ENCODE results near the gene MST1R. TPM values are rescaled to one million over a fixed set of nuclear protein-coding genes. Genes with fewer than 3 reads are reported as not detected.

Gene MST1R
- total RNA-seq, 5 donors from 2014 or later (not counting 1 experiment from before 2014, with no cell fraction given) = 0.59 to 1.6 (median 1.3) TPM

- POLR2A ChIA-PET = no interaction called here
- Mint-ChIP-seq H3K27ac (no peak overlapping the region), H3K4me1 (peaks cover 8 to 21% (median 16%) of the 10 kb centered on the region in 3 donors), H3K27me3 (no peaks in the 10 kb centered on the region), H3K36me3 (no peaks in the 10 kb centered on the region), H3K9me3 (no peaks in the 10 kb centered on the region), H3K4me3 (no peak overlapping the region)
- CTCF ChIA-PET = no interaction called here
- no peaks in the 10 kb centered on the region for H3K27me3 ChIP-seq (replicated peaks in 1 of 2; ENCODE audit: control insufficient read depth in 2 of 2, extremely low read depth in 1 of 2, insufficient read depth in 2 of 2, low read length in 1 of 2)
- H3K27ac ChIP-seq (ENCODE audit: low read length) = no peak overlapping the region
- DNase-seq = no peak
- peaks cover 4 to 25% of the 10 kb centered on the region in 2 experiments for H3K4me1 ChIP-seq (ENCODE audit: control insufficient read depth in 1 of 2, extremely low read depth in 1 of 2, insufficient read depth in 2 of 2, low read length in 2 of 2)
- ATAC-seq (replicated peaks in 1 of 4) = no peak
- no peaks in the 10 kb centered on the region for H3K36me3 ChIP-seq (ENCODE audit: control insufficient read depth in 2 of 2, extremely low read depth in 1 of 2, insufficient read depth in 1 of 2, low read length in 1 of 2)
- WGBS (ENCODE audit: insufficient coverage) = 85% methylated on average over 2 of the region's 8 CpGs
- H3K9me3 ChIP-seq = no peaks in the 10 kb centered on the region
- H3K4me3 ChIP-seq (ENCODE audit: control insufficient read depth in 1 of 2, extremely low read depth in 1 of 2, low read length in 1 of 2) = no peak overlapping the region
These were observed 3.1 kb downstream of the MST1R start for GRCh38 chr3:49900491-49901153.

GRCh38 chr3:49899815-49900214, 3.9 kb downstream of the MST1R start:
- H3K4me3 Mint-ChIP-seq = no peak overlapping the region
- H3K4me1 Mint-ChIP-seq = peaks cover 5 to 16% (median 13%) of the 10 kb centered on the region in 3 donors
- H3K9me3 ChIP-seq = no peaks in the 10 kb centered on the region
- no peaks in the 10 kb centered on the region for H3K36me3 Mint-ChIP-seq
- no peaks in the 10 kb centered on the region for H3K27me3 Mint-ChIP-seq
- ChIA-PET POLR2A (interaction anchor here in 1 of 2 donors (0.7 kb wide), 1 partner anchor 27 kb away, joined by 8 read pairs; no protein-coding TSS in a partner anchor), CTCF (no interaction called here)
- no peak for ATAC-seq (replicated peaks in 1 of 4)
- H3K4me1 ChIP-seq (ENCODE audit: control insufficient read depth in 1 of 2, extremely low read depth in 1 of 2, insufficient read depth in 2 of 2, low read length in 2 of 2) = peaks cover 3 to 18% of the 10 kb centered on the region in 2 experiments
- no peak overlapping the region for H3K27ac ChIP-seq (ENCODE audit: low read length)
- no peak for DNase-seq
- H3K4me3 ChIP-seq (ENCODE audit: control insufficient read depth in 1 of 2, extremely low read depth in 1 of 2, low read length in 1 of 2) = no peak overlapping the region
- H3K9me3 Mint-ChIP-seq = no peaks in the 10 kb centered on the region
- 90% methylated on average over 4 of the region's 5 CpGs for WGBS (ENCODE audit: insufficient coverage)
- no peaks in the 10 kb centered on the region for H3K27me3 ChIP-seq (replicated peaks in 1 of 2; ENCODE audit: control insufficient read depth in 2 of 2, extremely low read depth in 1 of 2, insufficient read depth in 2 of 2, low read length in 1 of 2)
- H3K27ac Mint-ChIP-seq = no peak overlapping the region
- no peaks in the 10 kb centered on the region for H3K36me3 ChIP-seq (ENCODE audit: control insufficient read depth in 2 of 2, extremely low read depth in 1 of 2, insufficient read depth in 1 of 2, low read length in 1 of 2)

GRCh38 chr3:49898991-49899390, 4.7 kb downstream of the MST1R start:
- no peaks in the 10 kb centered on the region for H3K9me3 Mint-ChIP-seq
- Histone ChIP-seq H3K27me3 (replicated peaks in 1 of 2; ENCODE audit: control insufficient read depth in 2 of 2, extremely low read depth in 1 of 2, insufficient read depth in 2 of 2, low read length in 1 of 2) (no peaks in the 10 kb centered on the region), H3K4me3 (ENCODE audit: control insufficient read depth in 1 of 2, extremely low read depth in 1 of 2, low read length in 1 of 2) (no peak overlapping the region), H3K36me3 (ENCODE audit: control insufficient read depth in 2 of 2, extremely low read depth in 1 of 2, insufficient read depth in 1 of 2, low read length in 1 of 2) (no peaks in the 10 kb centered on the region), H3K27ac (ENCODE audit: low read length) (no peak overlapping the region), H3K9me3 (no peaks in the 10 kb centered on the region), H3K4me1 (ENCODE audit: control insufficient read depth in 1 of 2, extremely low read depth in 1 of 2, insufficient read depth in 2 of 2, low read length in 2 of 2) (peaks cover 2 to 9% of the 10 kb centered on the region in 2 experiments)
- no peaks in the 10 kb centered on the region for H3K27me3 Mint-ChIP-seq
- H3K4me3 Mint-ChIP-seq = no peak overlapping the region
- H3K36me3 Mint-ChIP-seq = no peaks in the 10 kb centered on the region
- ChIA-PET CTCF (no interaction called here), POLR2A (no interaction called here)
- no peak for DNase-seq
- no peak for ATAC-seq (replicated peaks in 1 of 4)
- WGBS (ENCODE audit: insufficient coverage) = 79% methylated on average over 3 of the region's 6 CpGs
- H3K4me1 Mint-ChIP-seq = peaks cover 3 to 9% (median 5%) of the 10 kb centered on the region in 3 donors
- H3K27ac Mint-ChIP-seq = no peak overlapping the region

- no peaks in the 10 kb centered on the region for H3K27me3 Mint-ChIP-seq
- ChIA-PET POLR2A (interaction anchor here in 1 of 2 donors (0.5 kb wide), 1 partner anchor 18 kb away, joined by 6 read pairs; no protein-coding TSS in a partner anchor), CTCF (no interaction called here)
- Histone ChIP-seq H3K27me3 (replicated peaks in 1 of 2; ENCODE audit: control insufficient read depth in 2 of 2, extremely low read depth in 1 of 2, insufficient read depth in 2 of 2, low read length in 1 of 2) (no peaks in the 10 kb centered on the region), H3K27ac (ENCODE audit: low read length) (no peak overlapping the region), H3K36me3 (ENCODE audit: control insufficient read depth in 2 of 2, extremely low read depth in 1 of 2, insufficient read depth in 1 of 2, low read length in 1 of 2) (no peaks in the 10 kb centered on the region), H3K9me3 (no peaks in the 10 kb centered on the region), H3K4me3 (ENCODE audit: control insufficient read depth in 1 of 2, extremely low read depth in 1 of 2, low read length in 1 of 2) (no peak overlapping the region), H3K4me1 (ENCODE audit: control insufficient read depth in 1 of 2, extremely low read depth in 1 of 2, insufficient read depth in 2 of 2, low read length in 2 of 2) (no peaks in the 10 kb centered on the region)
- no peaks in the 10 kb centered on the region for H3K36me3 Mint-ChIP-seq
- no peak overlapping the region for H3K27ac Mint-ChIP-seq
- ATAC-seq (replicated peaks in 1 of 4) (no peak), DNase-seq (no peak)
- H3K4me3 Mint-ChIP-seq = no peak overlapping the region
- 94% methylated on average over 2 of the region's 5 CpGs for WGBS (ENCODE audit: insufficient coverage)
- H3K9me3 Mint-ChIP-seq = no peaks in the 10 kb centered on the region
- H3K4me1 Mint-ChIP-seq = peaks cover 0 to 3% (median 1%) of the 10 kb centered on the region in 3 donors
These were observed 7.3 kb downstream of the MST1R start for GRCh38 chr3:49896345-49896744.

- Mint-ChIP-seq H3K27me3 (no peaks in the 10 kb centered on the region), H3K4me1 (no peaks in the 10 kb centered on the region)
These were observed 7.9 kb downstream of the MST1R start for GRCh38 chr3:49895791-49896190.

GRCh38 chr3:49889296-49889695, 14.4 kb downstream of the MST1R start:
- Histone ChIP-seq H3K27me3 (replicated peaks in 1 of 2; ENCODE audit: control insufficient read depth in 2 of 2, extremely low read depth in 1 of 2, insufficient read depth in 2 of 2, low read length in 1 of 2) (no peaks in the 10 kb centered on the region), H3K4me1 (ENCODE audit: control insufficient read depth in 1 of 2, extremely low read depth in 1 of 2, insufficient read depth in 2 of 2, low read length in 2 of 2) (no peaks in the 10 kb centered on the region), H3K27ac (ENCODE audit: low read length) (no peak overlapping the region), H3K36me3 (ENCODE audit: control insufficient read depth in 2 of 2, extremely low read depth in 1 of 2, insufficient read depth in 1 of 2, low read length in 1 of 2) (no peaks in the 10 kb centered on the region), H3K9me3 (no peaks in the 10 kb centered on the region), H3K4me3 (ENCODE audit: control insufficient read depth in 1 of 2, extremely low read depth in 1 of 2, low read length in 1 of 2) (no peak overlapping the region)
- ChIA-PET CTCF (interaction anchor here in 1 of 2 donors (0.5 kb wide), 1 partner anchor 629 kb away, joined by 4 read pairs; no protein-coding TSS in a partner anchor), POLR2A (no interaction called here)
- no peaks in the 10 kb centered on the region for H3K36me3 Mint-ChIP-seq
- no peak for ATAC-seq (replicated peaks in 1 of 4)
- 72% methylated on average over 3 of the region's 10 CpGs for WGBS (ENCODE audit: insufficient coverage)
- H3K9me3 Mint-ChIP-seq = no peaks in the 10 kb centered on the region
- no peak overlapping the region for H3K27ac Mint-ChIP-seq
- H3K27me3 Mint-ChIP-seq = no peaks in the 10 kb centered on the region
- no peak overlapping the region for H3K4me3 Mint-ChIP-seq
- H3K4me1 Mint-ChIP-seq = no peaks in the 10 kb centered on the region
- DNase-seq = no peak

More at GRCh38 chr3:49895791-49896190, 7.9 kb downstream of the MST1R start:
- 94% methylated on average over 8 of the region's 9 CpGs for WGBS (ENCODE audit: insufficient coverage)
- no peaks in the 10 kb centered on the region for H3K36me3 ChIP-seq (ENCODE audit: control insufficient read depth in 2 of 2, extremely low read depth in 1 of 2, insufficient read depth in 1 of 2, low read length in 1 of 2)
- Mint-ChIP-seq H3K9me3 (no peaks in the 10 kb centered on the region), H3K36me3 (no peaks in the 10 kb centered on the region), H3K4me3 (no peak overlapping the region), H3K27ac (no peak overlapping the region)
- ATAC-seq (replicated peaks in 1 of 4) (no peak), DNase-seq (no peak)
- H3K27me3 ChIP-seq (replicated peaks in 1 of 2; ENCODE audit: control insufficient read depth in 2 of 2, extremely low read depth in 1 of 2, insufficient read depth in 2 of 2, low read length in 1 of 2) = no peaks in the 10 kb centered on the region
- H3K4me1 ChIP-seq (ENCODE audit: control insufficient read depth in 1 of 2, extremely low read depth in 1 of 2, insufficient read depth in 2 of 2, low read length in 2 of 2) = no peaks in the 10 kb centered on the region
- ChIA-PET POLR2A (interaction anchor here in 1 of 2 donors (0.5 kb wide), 1 partner anchor 18 kb away, joined by 6 read pairs; no protein-coding TSS in a partner anchor), CTCF (no interaction called here)
- no peak overlapping the region for H3K27ac ChIP-seq (ENCODE audit: low read length)
- H3K4me3 ChIP-seq (ENCODE audit: control insufficient read depth in 1 of 2, extremely low read depth in 1 of 2, low read length in 1 of 2) = no peak overlapping the region
- no peaks in the 10 kb centered on the region for H3K9me3 ChIP-seq

Measured in T-cell (primary cell).